Retinal pigment epithelial cell (primary cell): ENCODE data around the gene URAD.

Experiments used
- DNase-seq: peaks from one replicate; pipeline ENCODE4 v3.0.0-alpha.2; 2010; ENCODE audit warnings: low read depth
- H3K4me3 ChIP-seq: 2 replicates; pipeline ENCODE4 v1.5.1; 2011; ENCODE audit warnings: mild to moderate bottlenecking, low read length, control low read depth, moderate library complexity
- CTCF ChIP-seq: conservative IDR thresholded peaks from 2 replicates; pipeline ENCODE4 v1.5.1; 2011; ENCODE audit warnings: low read depth, low read length, control low read depth, inconsistent platforms

Gene URAD

GRCh38 chr13:27973961-27974662, 14.4 kb downstream of the URAD start:
- DNase-seq, result no peak
- no peak for TF ChIP-seq CTCF
- no peak overlapping the region for H3K4me3 ChIP-seq

- H3K4me3 ChIP-seq, result no peak overlapping the region
- TF ChIP-seq CTCF, result no peak
- no peak for DNase-seq
Observed at GRCh38 chr13:27973291-27973690, 15.2 kb downstream of the URAD start.

GRCh38 chr13:27972478-27972820, 16.0 kb downstream of the URAD start:
- TF ChIP-seq CTCF, result no peak
- H3K4me3 ChIP-seq, result no peak overlapping the region
- DNase-seq, result no peak

- TF ChIP-seq CTCF, result no peak
- no peak for DNase-seq
Observed at GRCh38 chr13:27971776-27972477, 16.6 kb downstream of the URAD start.

GRCh38 chr13:27971236-27971645, 17.3 kb downstream of the URAD start:
- DNase-seq, result no peak
- no peak overlapping the region for H3K4me3 ChIP-seq
- no peak for TF ChIP-seq CTCF

More at GRCh38 chr13:27971776-27972477, 16.6 kb downstream of the URAD start:
- H3K4me3 ChIP-seq, result no peak overlapping the region

- no peak overlapping the region for H3K4me3 ChIP-seq
Observed at GRCh38 chr13:27970382-27971235, 17.9 kb downstream of the URAD start.

More at GRCh38 chr13:27970382-27971235, 17.9 kb downstream of the URAD start:
- no peak for DNase-seq
- no peak for TF ChIP-seq CTCF
